Upper lobe of right lung (tissue), 1 donor: ENCODE measurements around the gene VPS51. TPM values are rescaled to one million over a fixed set of nuclear protein-coding genes. Genes with fewer than 3 reads are reported as not detected.

Source experiments
- ATAC-seq: fragments of 200-7000 bp; cut with Tn5 transposase; one replicate; pipeline ENCODE4 v1.9.1; 2020; ENCODE audit warnings: mild to moderate bottlenecking, moderate library complexity
- DNase-seq: peaks from one replicate; pipeline ENCODE4 v3.0.0-alpha.2; 2020
- H3K27ac ChIP-seq: fragments of 200-600 bp; one replicate; pipeline ENCODE4 v1.8.0; 2022
- H3K27me3 ChIP-seq: fragments of 200-600 bp; one replicate; pipeline ENCODE4 v1.8.0; 2022; ENCODE audit warnings: mild to moderate bottlenecking
- H3K36me3 ChIP-seq: fragments of 200-600 bp; one replicate; pipeline ENCODE4 v1.8.0; 2022
- H3K4me1 ChIP-seq: fragments of 200-600 bp; one replicate; pipeline ENCODE4 v1.8.0; 2022
- H3K4me3 ChIP-seq: fragments of 200-600 bp; one replicate; pipeline ENCODE4 v1.8.0; 2022; ENCODE audit warnings: mild to moderate bottlenecking
- H3K9me3 ChIP-seq: fragments of 200-600 bp; one replicate; pipeline ENCODE4 v1.8.0; 2022
- CTCF ChIP-seq: fragments of 200-600 bp; IDR thresholded peaks from one replicate; pipeline ENCODE4 v1.8.0; 2022; ENCODE audit warnings: antibody characterized with exemption
- intact Hi-C: fragments of 100-400 bp; cut with DNase I; formaldehyde crosslinking; loops from one replicate; pipeline ENCODE4 v1.11.0; 2022
- total RNA-seq: library from RNA; stranded (reverse); fragmentation: NEBNext Ultra II Directional; extraction: Animal tissue kit (Norgen Biotek cat#: 25700); gene quantifications from one replicate; pipeline ENCODE4 v1.2.1, GENCODE V29; 2021
- donor health status: DM: no; HTN: yes; CAD: no; lungs with severe emphysema.

Gene VPS51
- total RNA-seq, 1 donor from 2014 or later = 101 TPM

- H3K27ac ChIP-seq = no peak overlapping the region
- DNase-seq = no peak
- H3K4me1 ChIP-seq = no peaks in the 10 kb centered on the region
- ATAC-seq = no peak
- H3K27me3 ChIP-seq = no peaks in the 10 kb centered on the region
- H3K9me3 ChIP-seq = no peaks in the 10 kb centered on the region
- TF ChIP-seq CTCF = no peak
- intact Hi-C loops = no loop called here
- no peaks in the 10 kb centered on the region for H3K36me3 ChIP-seq
- no peak overlapping the region for H3K4me3 ChIP-seq
Observed at GRCh38 chr11:65056999-65057398, 39.0 kb upstream of the VPS51 start.

- Histone ChIP-seq H3K36me3 (no peaks in the 10 kb centered on the region), H3K27ac (no peak overlapping the region), H3K9me3 (no peaks in the 10 kb centered on the region), H3K27me3 (no peaks in the 10 kb centered on the region), H3K4me3 (no peak overlapping the region), H3K4me1 (no peaks in the 10 kb centered on the region)
- ATAC-seq = no peak
- intact Hi-C loops = no loop called here
- no peak for TF ChIP-seq CTCF
- DNase-seq = no peak
Observed at GRCh38 chr11:65057526-65057925, 38.5 kb upstream of the VPS51 start.

GRCh38 chr11:65058012-65058411 lies 38.0 kb upstream of the VPS51 start:
- ATAC-seq = no peak
- H3K36me3 ChIP-seq = no peaks in the 10 kb centered on the region
- no peaks in the 10 kb centered on the region for H3K27me3 ChIP-seq
- intact Hi-C loops = no loop called here
- no peak for DNase-seq
- H3K4me3 ChIP-seq = no peak overlapping the region
- H3K4me1 ChIP-seq = no peaks in the 10 kb centered on the region
- no peak overlapping the region for H3K27ac ChIP-seq
- TF ChIP-seq CTCF = no peak
- H3K9me3 ChIP-seq = no peaks in the 10 kb centered on the region

DNA sequence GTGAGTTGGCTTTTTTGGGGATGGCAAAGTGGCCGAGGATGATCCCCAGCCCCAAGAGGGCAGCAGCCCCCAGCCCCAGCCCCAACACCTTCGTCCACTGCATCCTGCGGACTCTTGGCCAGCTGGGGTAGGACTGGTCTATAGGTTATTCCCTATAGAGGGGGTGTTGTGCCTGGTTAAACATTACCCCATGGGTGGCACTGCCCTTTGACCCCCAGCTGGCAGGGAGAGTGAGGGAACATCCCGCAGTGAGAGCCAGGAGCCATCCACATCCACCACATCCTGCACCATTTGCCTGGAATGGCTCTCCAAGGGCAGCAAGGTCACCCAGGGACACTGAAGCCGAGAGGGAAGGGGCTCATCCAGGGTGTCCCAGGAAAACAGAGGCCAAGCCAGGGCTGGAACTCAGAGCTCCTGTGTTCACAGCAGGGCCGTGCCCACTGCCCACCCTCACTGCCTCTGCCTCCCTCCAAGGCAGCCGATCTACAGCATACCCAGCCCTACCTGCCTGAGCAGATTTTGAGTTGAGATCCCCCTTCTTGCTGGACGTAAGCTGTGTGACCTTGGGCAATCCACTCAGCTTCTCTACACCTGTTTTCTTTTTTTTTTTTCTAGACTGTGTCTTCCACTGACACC lies 37.5 kb upstream of the VPS51 start, which contains the start of gene NAALADL1:
NAALADL1 (minus strand) TSS at position 135 of the 636 bp plus-strand sequence; CDS start at position 103, 32 bp downstream.
- ATAC-seq = no peak
- Histone ChIP-seq H3K27ac (no peak within 1 kb of the TSS), H3K36me3 (no peaks in the 10 kb centered on the region), H3K4me1 (no peaks in the 10 kb centered on the region), H3K27me3 (no peaks in the 10 kb centered on the region), H3K9me3 (no peaks in the 10 kb centered on the region), H3K4me3 (no peak within 1 kb of the TSS)
- no peak for DNase-seq
- TF ChIP-seq CTCF = no peak
- intact Hi-C loops = no loop called here

- Histone ChIP-seq H3K9me3 (no peaks in the 10 kb centered on the region), H3K27ac (no peak overlapping the region), H3K36me3 (no peaks in the 10 kb centered on the region), H3K27me3 (no peaks in the 10 kb centered on the region), H3K4me3 (no peak overlapping the region), H3K4me1 (no peaks in the 10 kb centered on the region)
- no peak for ATAC-seq
- intact Hi-C loops = no loop called here
- no peak for DNase-seq
- TF ChIP-seq CTCF = no peak
Observed at GRCh38 chr11:65059523-65059922, 36.5 kb upstream of the VPS51 start.
